ENCODE data around the gene ACAA1. TPM values are rescaled to one million over a fixed set of nuclear protein-coding genes. Genes with fewer than 3 reads are reported as not detected.
"Not testable (repeated sequence)": the region's sequence is repeated elsewhere in the genome, so short reads cannot be mapped to it uniquely, and the experiment has no call there.

ACAA1 gene
- total RNA-seq, 1 donor from 2014 or later, result 107 TPM

DNA sequence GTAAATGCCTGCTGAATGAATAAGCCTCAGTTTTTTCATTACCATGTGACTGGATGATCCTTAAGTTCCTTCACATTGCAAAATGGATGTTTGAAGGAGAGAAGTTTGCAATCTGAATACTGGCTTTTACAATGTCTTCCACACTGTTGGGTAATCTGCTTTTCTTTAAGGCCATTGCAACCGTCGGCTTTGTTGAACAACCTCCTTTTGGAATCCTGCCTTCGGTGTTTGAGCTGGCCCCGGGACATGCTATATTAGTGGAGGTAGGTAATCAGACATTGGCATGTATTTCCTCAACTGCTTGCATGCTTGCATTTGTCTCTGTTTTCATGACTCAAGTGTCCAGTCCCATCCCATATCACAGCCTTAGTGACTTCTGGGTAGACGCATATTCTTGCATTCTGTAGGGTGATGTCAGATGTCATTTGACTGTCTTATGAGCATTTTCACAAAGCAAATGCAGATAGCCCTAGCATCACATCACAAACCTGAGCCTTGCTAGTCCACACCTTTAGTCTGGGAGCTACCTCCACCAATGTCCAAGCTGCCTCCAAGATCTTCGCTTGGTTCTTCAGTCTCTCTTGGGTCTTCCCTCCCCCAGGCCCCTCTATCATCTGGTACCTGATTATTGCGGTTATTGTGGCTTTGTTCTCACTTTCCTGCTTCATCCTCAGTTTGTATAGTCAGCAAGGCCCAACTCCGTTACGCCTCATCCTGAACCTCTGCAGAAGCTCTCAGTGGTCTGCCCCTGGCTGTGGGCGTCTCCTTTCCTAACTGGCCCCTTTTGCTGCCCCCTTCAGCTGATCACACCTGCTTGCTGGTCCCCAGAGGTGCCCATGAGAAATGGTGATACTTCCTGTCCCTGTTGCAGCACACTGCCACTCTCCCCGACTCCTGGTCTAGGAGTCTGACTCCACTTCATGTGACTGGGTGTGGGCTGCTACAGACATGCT is 48.5 kb downstream of the ACAA1 start:
- intact Hi-C loops (cut with micrococcal nuclease), result no loop called here
- ATAC-seq (no peak), DNase-seq (no peak)

DNA sequence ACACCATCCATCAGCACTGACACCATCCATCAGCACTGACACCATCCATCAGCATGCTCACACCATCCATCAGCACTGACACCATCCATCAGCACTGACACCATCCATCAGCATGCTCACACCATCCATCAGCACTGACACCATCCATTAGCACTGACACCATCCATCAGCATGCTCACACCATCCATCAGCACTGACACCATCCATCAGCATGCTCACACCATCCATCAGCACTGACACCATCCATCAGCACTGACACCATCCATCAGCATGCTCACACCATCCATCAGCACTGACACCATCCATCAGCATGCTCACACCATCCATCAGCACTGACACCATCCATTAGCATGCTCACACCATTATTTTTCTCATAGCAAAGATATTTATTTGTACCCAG is 49.6 kb downstream of the ACAA1 start:
- DNase-seq; ATAC-seq; intact Hi-C loops (cut with micrococcal nuclease): not testable (repeated sequence)

GRCh38 chr3:38086496-38086895 is 50.4 kb downstream of the ACAA1 start:
- DNase-seq, result no peak
- intact Hi-C loops (cut with micrococcal nuclease), result no loop called here
- no peak for ATAC-seq

DNA sequence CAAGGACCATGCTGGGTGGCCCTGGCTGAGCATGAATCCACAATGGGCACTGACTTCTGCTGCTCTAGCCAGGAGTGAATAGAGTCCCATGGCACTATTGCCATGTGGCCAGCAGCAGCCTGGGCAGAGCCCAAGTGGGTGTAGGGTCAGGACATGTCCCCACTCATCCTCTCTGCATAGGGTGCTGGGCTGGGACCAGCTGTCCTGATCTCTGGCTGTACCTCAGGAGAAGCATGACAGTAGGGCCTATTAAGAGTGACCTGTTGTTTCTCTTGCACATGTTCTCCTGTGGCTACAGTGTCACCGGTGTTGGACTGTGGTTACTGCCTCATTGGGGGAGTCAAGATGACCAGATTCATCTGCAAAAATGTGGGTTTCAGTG is 51.0 kb downstream of the ACAA1 start:
- ATAC-seq, result peak; percentile 73
- DNase-seq, result no peak
- intact Hi-C loops (cut with micrococcal nuclease), result no loop called here

DNA sequence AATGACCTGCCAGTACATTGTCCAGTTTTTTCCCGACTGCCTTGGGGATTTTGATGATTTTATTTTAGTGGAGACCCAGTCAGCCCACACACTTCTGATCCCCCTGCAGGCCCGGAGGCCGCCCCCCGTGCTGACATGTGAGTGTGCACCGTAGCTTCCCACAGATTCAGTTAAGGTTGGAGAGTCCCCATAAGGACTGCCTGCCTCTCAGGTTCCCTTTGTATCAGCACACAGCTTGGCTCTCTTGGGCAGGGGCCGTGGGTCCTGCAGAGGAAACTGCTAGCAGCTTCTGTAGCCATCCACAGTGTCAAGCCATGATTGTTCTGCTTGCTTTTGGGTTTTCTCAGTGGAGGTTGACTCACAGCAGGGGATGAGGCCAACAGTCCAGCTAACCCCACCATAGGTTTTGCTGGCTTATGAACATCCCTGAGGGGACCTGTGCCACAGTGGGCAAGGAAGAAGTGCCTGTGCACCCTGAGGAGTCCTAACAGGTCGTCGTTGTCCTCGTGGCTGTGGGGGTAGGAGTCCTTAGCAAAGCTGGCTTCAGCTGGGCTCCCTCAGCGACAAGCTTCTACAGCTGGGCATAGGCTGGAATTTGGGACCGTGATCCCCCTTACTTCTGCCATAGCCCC is 51.5 kb downstream of the ACAA1 start:
- ATAC-seq, result no peak
- no peak for DNase-seq
- intact Hi-C loops (cut with micrococcal nuclease), result no loop called here

GRCh38 chr3:38084334-38085310 is 52.3 kb downstream of the ACAA1 start:
- ATAC-seq (peak; percentile 41), DNase-seq (no peak)
- intact Hi-C loops (cut with micrococcal nuclease), result no loop called here

DNA sequence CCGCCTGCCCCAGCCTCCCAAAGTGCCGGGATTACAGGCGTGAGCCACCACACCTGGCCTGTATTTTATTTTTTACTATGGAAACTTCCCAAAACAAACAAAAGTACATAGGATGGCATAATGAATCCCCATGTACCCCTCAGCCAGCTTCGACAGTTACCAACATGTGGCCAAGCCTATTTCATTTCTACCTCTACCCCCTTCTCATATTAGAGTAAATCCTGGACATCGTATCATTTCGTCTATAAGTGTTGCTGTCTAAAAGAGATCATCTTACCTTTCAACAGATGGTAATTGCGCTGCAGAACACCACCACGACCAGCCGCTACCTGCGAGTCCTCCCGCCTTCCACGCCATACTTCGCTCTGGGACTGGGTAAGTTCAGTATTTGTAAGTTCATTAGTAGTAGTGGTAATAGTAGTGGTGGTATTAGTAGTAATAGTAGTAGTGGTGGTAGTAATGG is 53.0 kb downstream of the ACAA1 start:
- DNase-seq (no peak), ATAC-seq (no peak)
- intact Hi-C loops (cut with micrococcal nuclease), result no loop called here

- ATAC-seq; intact Hi-C loops (cut with micrococcal nuclease); DNase-seq: not testable (repeated sequence)
These were observed 53.7 kb downstream of the ACAA1 start for GRCh38 chr3:38083254-38083653.

DNA sequence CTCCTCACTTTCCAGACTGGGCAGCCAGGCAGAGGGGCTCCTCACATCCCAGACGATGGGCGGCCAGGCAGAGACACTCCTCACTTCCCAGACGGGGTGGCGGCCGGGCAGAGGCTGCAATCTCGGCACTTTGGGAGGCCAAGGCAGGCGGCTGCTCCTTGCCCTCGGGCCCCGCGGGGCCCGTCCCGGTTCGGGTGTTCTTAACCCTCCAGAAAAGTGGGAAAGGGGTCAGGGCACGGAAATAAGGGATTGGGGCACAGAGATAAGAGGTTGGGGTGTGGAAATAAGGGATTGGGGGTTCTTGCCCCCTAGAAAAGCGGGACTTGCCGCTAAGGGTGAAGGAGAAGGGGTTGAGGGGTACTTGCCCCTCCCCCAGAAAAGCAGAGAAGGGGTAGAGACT is 54.6 kb downstream of the ACAA1 start:
- ATAC-seq; intact Hi-C loops (cut with micrococcal nuclease); DNase-seq: not testable (repeated sequence)

DNA sequence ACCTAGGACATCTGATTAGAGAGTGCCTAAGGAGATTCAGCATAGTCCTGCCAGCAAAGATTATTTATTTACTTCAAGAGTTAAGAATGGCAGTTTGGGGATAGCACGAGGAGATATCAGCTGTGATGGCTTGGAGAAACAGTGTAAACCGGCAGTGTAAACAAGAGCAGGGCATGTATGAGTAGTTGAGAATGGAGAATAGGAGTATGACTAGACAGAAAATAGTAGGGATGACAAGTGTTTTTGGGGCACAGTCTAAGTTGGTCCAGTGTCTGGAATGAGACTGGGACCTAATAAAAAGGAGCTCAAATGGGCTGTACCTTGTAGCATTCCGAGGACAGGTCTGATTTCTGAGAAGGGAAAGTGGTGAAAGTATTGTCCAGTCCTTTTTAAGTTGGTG is 59.9 kb downstream of the ACAA1 start:
- DNase-seq; ATAC-seq; intact Hi-C loops (cut with micrococcal nuclease): not testable (repeated sequence)

Other genes with a start within 250 kb of the ACAA1 start
- 2.7 TPM for gene VILL, start 146.3 kb downstream of the ACAA1 start, total RNA-seq
- gene PLCD1, start 107.5 kb downstream of the ACAA1 start, total RNA-seq, result 6.9 TPM
- gene DLEC1, start 97.9 kb downstream of the ACAA1 start, total RNA-seq, result 1.1 TPM
- gene MYD88, start 1.5 kb upstream of the ACAA1 start, total RNA-seq, result 7.5 TPM
- 22.4 TPM for gene OXSR1, start 28.4 kb upstream of the ACAA1 start, total RNA-seq
- not detected for gene SLC22A13, start 128.7 kb upstream of the ACAA1 start, total RNA-seq
- not detected for gene SLC22A14, start 145.2 kb upstream of the ACAA1 start, total RNA-seq
- 0.45 TPM for gene XYLB, start 209.7 kb upstream of the ACAA1 start, total RNA-seq

All from left ventricle myocardium superior (tissue), 1 donor.